Brain microvascular endothelial cell (primary cell): ENCODE measurements around the gene CNN3.

Source experiments
- DNase-seq: peaks from one replicate; pipeline ENCODE4 v3.0.0-alpha.2; 2020
- H3K27ac ChIP-seq: fragments of 250-450 bp; sonication (Bioruptor Pico); 2 replicates; pipeline ENCODE4 v1.5.1; 2020; ENCODE audit warnings: mild to moderate bottlenecking, moderate library complexity
- H3K27me3 ChIP-seq: fragments of 250-450 bp; sonication (Bioruptor Pico); replicated peaks from 2 replicates; pipeline ENCODE4 v1.5.1; 2020; ENCODE audit warnings: mild to moderate bottlenecking
- H3K36me3 ChIP-seq: fragments of 250-450 bp; sonication (Bioruptor Pico); replicated peaks from 2 replicates; pipeline ENCODE4 v1.5.1; 2020; ENCODE audit warnings: mild to moderate bottlenecking
- H3K4me3 ChIP-seq: 2 replicates; pipeline ENCODE4 v1.5.1; 2011; ENCODE audit warnings: low read depth, mild to moderate bottlenecking, control low read depth, low read length, moderate library complexity
- in situ Hi-C: cut with HindIII; loops from 2 replicates; pipeline ENCODE4 v1.10.0; 2017; ENCODE audit warnings: low sequenced_read_pairs, low pct_ligation_motif_present
- TF ChIP-seq, protein P1 (sequence below): IDR thresholded peaks from 2 replicates; pipeline ENCODE4 v1.5.1; 2011; ENCODE audit warnings: low read depth, mild to moderate bottlenecking, moderate library complexity, low read length, control low read depth, inconsistent platforms; ENCODE audit errors: missing control alignments

CNN3 gene

DNA sequence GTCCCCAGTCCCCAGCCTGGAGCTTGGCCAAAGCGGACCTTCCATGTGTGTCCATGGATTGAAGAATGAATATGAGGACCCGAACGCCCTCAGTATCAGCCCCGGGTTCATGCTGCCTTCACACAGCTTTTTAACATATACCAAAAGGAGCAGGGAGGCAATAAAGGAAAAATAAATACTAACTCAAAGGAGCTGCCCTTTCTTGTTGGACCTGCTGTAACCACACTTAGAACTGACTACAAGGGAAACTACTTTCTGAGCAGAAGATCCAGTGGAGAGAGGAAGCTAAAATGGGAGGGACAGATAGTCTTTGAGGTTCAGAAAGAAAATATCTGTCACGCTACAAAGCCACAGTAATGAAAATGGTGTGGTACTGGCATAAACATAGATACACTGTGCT is 48.6 kb downstream of the CNN3 start:
- no peak overlapping the region for H3K4me3 ChIP-seq
- TF ChIP-seq, protein P1, sequence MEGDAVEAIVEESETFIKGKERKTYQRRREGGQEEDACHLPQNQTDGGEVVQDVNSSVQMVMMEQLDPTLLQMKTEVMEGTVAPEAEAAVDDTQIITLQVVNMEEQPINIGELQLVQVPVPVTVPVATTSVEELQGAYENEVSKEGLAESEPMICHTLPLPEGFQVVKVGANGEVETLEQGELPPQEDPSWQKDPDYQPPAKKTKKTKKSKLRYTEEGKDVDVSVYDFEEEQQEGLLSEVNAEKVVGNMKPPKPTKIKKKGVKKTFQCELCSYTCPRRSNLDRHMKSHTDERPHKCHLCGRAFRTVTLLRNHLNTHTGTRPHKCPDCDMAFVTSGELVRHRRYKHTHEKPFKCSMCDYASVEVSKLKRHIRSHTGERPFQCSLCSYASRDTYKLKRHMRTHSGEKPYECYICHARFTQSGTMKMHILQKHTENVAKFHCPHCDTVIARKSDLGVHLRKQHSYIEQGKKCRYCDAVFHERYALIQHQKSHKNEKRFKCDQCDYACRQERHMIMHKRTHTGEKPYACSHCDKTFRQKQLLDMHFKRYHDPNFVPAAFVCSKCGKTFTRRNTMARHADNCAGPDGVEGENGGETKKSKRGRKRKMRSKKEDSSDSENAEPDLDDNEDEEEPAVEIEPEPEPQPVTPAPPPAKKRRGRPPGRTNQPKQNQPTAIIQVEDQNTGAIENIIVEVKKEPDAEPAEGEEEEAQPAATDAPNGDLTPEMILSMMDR, result no peak
- DNase-seq, result no peak
- H3K27ac ChIP-seq, result no peak overlapping the region
- no peaks in the 10 kb centered on the region for H3K27me3 ChIP-seq
- H3K36me3 ChIP-seq, result no peaks in the 10 kb centered on the region
- in situ Hi-C loops, result no loop called here

- peak; percentile 46 for DNase-seq
- TF ChIP-seq, protein P1, result no peak
- Histone ChIP-seq H3K36me3 (no peaks in the 10 kb centered on the region), H3K4me3 (no peak overlapping the region), H3K27ac (no peak overlapping the region), H3K27me3 (no peaks in the 10 kb centered on the region)
- in situ Hi-C loops, result no loop called here
Measured at GRCh38 chr1:94876362-94876761, 50.5 kb downstream of the CNN3 start.

DNA sequence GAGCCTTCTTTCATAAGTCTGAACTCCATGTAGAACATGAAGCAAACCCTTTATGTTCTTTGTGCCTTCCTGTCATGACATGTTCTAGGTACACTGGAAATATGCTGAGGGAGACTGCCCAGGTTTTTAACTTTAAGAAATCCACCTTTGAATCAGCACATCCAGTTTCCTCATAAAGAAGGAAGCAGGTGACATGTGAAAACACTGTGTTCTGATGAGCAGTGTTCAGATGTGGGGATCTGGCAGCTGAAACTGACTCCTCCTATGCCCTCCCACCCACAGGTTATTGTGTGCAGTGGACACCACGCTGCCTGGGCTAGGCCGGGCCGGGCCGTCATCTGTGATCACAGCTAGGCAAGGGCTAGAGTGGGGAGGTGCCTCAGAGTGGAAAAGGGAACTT is 51.1 kb downstream of the CNN3 start:
- in situ Hi-C loops, result no loop called here
- no peaks in the 10 kb centered on the region for H3K36me3 ChIP-seq
- no peak overlapping the region for H3K27ac ChIP-seq
- no peak overlapping the region for H3K4me3 ChIP-seq
- no peak for DNase-seq
- H3K27me3 ChIP-seq, result no peaks in the 10 kb centered on the region
- TF ChIP-seq, protein P1, result no peak

DNA sequence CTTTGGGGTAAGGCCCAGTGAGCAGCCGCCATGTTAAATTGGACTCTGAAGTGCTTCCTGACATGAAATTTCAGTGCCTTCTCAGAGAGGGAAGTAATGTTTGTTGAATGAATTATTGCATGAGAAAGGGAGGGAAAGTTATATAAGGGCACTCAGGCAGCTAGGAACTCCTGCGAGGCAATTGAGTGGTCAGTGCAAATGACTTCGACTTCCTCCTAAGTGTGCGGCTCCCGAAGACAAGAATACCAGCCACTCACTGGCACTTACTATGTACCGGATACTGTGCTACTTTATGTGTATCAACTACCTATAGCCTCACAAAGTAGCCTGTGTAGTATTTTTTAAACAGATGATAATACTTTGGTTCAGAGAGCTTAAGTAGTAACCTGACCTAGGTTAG is 52.5 kb downstream of the CNN3 start:
- no peak overlapping the region for H3K4me3 ChIP-seq
- H3K36me3 ChIP-seq, result no peaks in the 10 kb centered on the region
- no peaks in the 10 kb centered on the region for H3K27me3 ChIP-seq
- in situ Hi-C loops, result loop anchor here (25.0 kb wide), 1 partner anchor 163 kb away; no protein-coding TSS in a partner anchor
- TF ChIP-seq, protein P1, result no peak
- DNase-seq, result no peak
- H3K27ac ChIP-seq, result no peak overlapping the region

DNA sequence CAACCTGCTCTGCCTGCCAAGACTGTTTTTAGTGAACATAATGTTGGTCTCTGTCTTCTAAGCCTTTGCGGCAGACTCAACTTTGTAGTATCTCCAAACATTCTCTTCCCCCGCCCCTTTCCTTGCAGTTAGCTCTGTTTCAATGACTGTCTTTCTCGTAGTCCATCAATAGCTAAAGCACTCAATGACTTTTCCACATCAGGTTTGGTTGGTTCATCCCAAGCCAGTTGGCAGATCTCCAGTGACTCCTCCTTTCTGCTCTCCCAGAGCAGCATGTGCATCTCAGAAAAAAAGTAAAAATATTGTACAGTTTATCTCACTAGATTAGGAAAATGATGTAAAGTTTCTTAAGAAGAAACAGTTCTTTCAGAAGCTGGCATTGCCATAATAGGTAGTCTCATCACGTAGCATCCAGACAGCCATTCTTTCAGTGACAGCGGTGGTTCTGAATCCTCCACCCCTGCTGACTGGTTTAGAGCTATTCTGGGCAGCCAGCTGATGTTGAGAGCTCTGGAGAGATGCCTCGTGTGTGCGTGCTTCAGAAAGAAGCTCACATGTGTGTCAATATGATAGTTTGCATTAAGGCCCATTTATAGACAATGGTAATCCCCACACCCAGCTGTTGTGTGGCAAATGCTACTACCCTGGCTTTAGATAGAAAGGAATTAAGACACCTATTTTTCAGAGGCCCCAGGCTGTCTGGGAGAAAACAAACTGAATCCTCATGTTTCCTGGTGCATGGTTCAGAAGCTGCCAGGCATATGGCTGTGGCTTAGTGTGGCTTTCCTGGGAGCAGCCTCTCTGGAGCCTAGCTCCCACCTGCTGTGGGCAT is 53.2 kb downstream of the CNN3 start:
- no peak overlapping the region for H3K4me3 ChIP-seq
- H3K27ac ChIP-seq, result no peak overlapping the region
- DNase-seq, result no peak

More for the DNA sequence above, 53.2 kb downstream of the CNN3 start:
- TF ChIP-seq, protein P1, result no peak
- no peaks in the 10 kb centered on the region for H3K27me3 ChIP-seq
- in situ Hi-C loops, result loop anchor here (25.0 kb wide), 1 partner anchor 164 kb away; no protein-coding TSS in a partner anchor
- H3K36me3 ChIP-seq, result no peaks in the 10 kb centered on the region
